VCaP (cell line): ENCODE results near the gene VTCN1.

Experiments
- H3K27ac ChIP-seq: fragments of 450-650 bp; 2 replicates; pipeline ENCODE4 v1.5.1; 2017
- CTCF ChIP-seq: fragments of 450-650 bp; conservative IDR thresholded peaks from 2 replicates; pipeline ENCODE4 v1.5.1; 2017; ENCODE audit warnings: mild to moderate bottlenecking, moderate library complexity

The VTCN1 gene

GRCh38 chr1:117229217-117229616, 18.5 kb upstream of the VTCN1 start:
- no peak for TF ChIP-seq CTCF
- no peak overlapping the region for H3K27ac ChIP-seq

GRCh38 chr1:117225931-117226330, 15.2 kb upstream of the VTCN1 start:
- H3K27ac ChIP-seq: no peak overlapping the region
- TF ChIP-seq CTCF: no peak

GRCh38 chr1:117216718-117217117, 6.0 kb upstream of the VTCN1 start:
- no peak for TF ChIP-seq CTCF
- no peak overlapping the region for H3K27ac ChIP-seq

- H3K27ac ChIP-seq: no peak overlapping the region
- TF ChIP-seq CTCF: no peak
Measured at GRCh38 chr1:117215733-117216462, 5.2 kb upstream of the VTCN1 start.

GRCh38 chr1:117215019-117215418, 4.3 kb upstream of the VTCN1 start:
- no peak overlapping the region for H3K27ac ChIP-seq
- TF ChIP-seq CTCF: no peak

- no peak for TF ChIP-seq CTCF
Measured at GRCh38 chr1:117213046-117213445, 2.3 kb upstream of the VTCN1 start.

GRCh38 chr1:117210386-117210785, 341 bp downstream of the VTCN1 start:
- TF ChIP-seq CTCF: no peak
- H3K27ac ChIP-seq: no peak overlapping the region

More at GRCh38 chr1:117213046-117213445, 2.3 kb upstream of the VTCN1 start:
- H3K27ac ChIP-seq: no peak overlapping the region
